ENCODE results near the gene TMEM145.

TMEM145 gene

DNA sequence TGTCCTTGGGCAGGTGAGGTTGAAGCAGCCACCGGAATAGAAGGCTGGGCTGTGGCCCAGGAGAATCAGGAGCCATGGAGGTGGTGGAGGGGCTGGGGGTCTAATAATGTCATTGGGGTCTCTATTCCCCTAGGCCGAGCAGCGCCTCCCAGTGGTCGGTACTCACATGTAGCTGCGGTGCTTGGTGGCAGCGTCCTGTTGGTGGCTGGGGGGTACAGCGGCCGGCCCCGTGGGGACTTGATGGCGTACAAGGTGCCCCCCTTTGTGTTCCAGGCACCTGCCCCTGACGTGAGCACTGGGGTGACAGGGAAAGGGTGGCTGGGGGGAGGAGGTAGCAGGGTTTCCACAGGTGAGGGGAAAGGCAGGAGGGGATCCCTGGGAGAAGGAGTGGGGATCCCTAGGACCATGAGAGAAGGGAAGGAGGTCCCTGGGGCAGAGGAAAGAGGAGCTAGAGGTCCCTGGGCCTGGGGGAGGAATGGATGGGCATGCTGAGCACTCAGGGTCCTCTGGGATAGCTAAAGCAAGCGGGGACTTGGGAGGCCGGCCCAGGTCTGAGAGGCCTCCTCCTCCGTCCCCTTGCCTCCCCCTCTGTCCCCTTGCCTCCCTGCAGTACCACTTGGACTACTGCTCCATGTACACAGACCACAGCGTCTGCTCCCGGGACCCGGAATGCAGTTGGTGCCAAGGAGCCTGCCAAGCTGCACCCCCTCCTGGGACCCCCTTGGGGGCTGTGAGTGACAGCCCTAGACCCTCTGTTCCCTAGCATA lies 30.4 kb downstream of the TMEM145 start:
- TF ChIP-seq, protein P1, sequence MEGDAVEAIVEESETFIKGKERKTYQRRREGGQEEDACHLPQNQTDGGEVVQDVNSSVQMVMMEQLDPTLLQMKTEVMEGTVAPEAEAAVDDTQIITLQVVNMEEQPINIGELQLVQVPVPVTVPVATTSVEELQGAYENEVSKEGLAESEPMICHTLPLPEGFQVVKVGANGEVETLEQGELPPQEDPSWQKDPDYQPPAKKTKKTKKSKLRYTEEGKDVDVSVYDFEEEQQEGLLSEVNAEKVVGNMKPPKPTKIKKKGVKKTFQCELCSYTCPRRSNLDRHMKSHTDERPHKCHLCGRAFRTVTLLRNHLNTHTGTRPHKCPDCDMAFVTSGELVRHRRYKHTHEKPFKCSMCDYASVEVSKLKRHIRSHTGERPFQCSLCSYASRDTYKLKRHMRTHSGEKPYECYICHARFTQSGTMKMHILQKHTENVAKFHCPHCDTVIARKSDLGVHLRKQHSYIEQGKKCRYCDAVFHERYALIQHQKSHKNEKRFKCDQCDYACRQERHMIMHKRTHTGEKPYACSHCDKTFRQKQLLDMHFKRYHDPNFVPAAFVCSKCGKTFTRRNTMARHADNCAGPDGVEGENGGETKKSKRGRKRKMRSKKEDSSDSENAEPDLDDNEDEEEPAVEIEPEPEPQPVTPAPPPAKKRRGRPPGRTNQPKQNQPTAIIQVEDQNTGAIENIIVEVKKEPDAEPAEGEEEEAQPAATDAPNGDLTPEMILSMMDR (IDR thresholded peaks at IDR 0.05; ENCODE audit: extremely low read depth, insufficient read depth, missing control alignments): no peak
- no peak for DNase-seq (ENCODE audit: low spot score)
- in situ Hi-C loops (cut with MboI; ENCODE audit: low pct_unique_long_range_greater_than_20kb, low sequenced_read_pairs, unreplicated experiment): no loop called here

DNA sequence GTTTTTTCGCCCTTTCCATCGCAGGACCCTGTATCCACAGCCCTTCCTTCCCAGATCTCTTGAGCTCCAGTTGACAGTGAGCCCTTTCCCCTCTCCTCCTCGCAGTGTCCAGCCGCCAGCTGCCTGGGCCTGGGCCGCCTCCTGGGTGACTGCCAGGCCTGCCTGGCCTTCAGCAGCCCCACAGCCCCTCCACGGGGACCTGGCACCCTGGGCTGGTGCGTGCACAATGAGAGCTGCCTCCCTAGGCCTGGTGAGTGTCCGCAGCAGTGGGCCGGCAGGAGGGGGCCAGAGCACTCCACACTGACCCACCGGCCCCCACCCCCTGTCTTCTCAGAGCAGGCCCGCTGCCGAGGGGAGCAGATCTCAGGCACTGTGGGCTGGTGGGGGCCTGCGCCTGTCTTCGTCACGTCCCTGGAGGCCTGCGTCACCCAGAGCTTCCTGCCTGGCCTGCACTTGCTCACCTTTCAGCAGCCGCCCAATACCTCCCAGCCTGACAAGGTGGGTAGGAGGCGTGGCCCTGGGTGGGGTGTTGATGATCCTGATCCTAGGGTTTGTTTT lies 31.3 kb downstream of the TMEM145 start:
- in situ Hi-C loops (cut with MboI; ENCODE audit: low pct_unique_long_range_greater_than_20kb, low sequenced_read_pairs, unreplicated experiment): no loop called here
- TF ChIP-seq, protein P1 (IDR thresholded peaks at IDR 0.05; ENCODE audit: extremely low read depth, insufficient read depth, missing control alignments): no peak
- DNase-seq (ENCODE audit: low spot score): no peak

DNA sequence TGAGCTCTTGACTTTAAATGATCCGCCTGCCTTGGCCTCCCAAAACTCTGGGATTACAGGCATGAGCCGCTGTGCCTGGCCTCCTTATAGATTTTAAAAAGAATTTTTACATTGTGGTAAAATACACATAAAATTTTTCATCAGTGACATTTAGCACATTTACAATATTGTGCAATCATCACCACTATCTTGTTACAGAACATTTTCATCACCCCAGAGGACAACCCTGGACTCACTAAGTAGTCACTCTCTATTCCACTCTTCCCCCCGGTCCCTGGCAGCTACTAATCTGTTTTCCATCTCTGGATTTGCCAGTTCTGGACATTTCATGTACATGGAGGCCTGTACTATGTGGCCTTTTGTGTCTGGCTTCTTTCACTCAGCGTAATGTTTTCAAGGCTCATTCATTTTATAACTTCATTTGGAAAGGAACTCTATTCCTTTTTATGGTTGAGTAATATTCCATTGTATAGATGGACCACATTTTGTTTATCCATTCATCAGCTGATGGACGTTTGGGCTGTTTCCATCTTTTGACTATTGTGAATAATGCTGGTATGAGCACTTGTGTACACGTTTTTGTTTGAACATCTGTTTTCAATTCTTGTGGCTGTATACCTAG lies 32.2 kb downstream of the TMEM145 start:
- in situ Hi-C loops (cut with MboI; ENCODE audit: low pct_unique_long_range_greater_than_20kb, low sequenced_read_pairs, unreplicated experiment): no loop called here
- DNase-seq (ENCODE audit: low spot score): no peak
- TF ChIP-seq, protein P1 (IDR thresholded peaks at IDR 0.05; ENCODE audit: extremely low read depth, insufficient read depth, missing control alignments): no peak

DNA sequence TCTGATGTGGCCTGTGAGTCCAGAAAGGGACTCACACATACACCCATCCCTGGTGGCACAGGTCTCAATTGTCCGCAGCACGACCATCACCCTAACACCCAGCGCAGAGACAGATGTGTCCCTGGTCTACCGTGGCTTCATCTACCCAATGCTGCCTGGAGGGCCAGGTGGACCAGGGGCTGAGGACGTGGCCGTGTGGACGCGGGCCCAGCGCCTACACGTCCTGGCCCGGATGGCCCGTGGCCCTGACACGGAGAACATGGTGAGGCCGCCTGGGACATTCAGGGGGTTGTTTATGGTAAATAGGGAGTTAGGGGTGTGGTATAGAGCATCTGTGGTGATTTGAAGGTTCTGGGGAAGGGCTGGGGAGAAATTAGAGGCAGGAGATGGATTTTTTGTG lies 35.1 kb downstream of the TMEM145 start:
- in situ Hi-C loops (cut with MboI; ENCODE audit: low pct_unique_long_range_greater_than_20kb, low sequenced_read_pairs, unreplicated experiment): no loop called here
- DNase-seq (ENCODE audit: low spot score): no peak
- TF ChIP-seq, protein P1 (IDR thresholded peaks at IDR 0.05; ENCODE audit: extremely low read depth, insufficient read depth, missing control alignments): no peak

DNA sequence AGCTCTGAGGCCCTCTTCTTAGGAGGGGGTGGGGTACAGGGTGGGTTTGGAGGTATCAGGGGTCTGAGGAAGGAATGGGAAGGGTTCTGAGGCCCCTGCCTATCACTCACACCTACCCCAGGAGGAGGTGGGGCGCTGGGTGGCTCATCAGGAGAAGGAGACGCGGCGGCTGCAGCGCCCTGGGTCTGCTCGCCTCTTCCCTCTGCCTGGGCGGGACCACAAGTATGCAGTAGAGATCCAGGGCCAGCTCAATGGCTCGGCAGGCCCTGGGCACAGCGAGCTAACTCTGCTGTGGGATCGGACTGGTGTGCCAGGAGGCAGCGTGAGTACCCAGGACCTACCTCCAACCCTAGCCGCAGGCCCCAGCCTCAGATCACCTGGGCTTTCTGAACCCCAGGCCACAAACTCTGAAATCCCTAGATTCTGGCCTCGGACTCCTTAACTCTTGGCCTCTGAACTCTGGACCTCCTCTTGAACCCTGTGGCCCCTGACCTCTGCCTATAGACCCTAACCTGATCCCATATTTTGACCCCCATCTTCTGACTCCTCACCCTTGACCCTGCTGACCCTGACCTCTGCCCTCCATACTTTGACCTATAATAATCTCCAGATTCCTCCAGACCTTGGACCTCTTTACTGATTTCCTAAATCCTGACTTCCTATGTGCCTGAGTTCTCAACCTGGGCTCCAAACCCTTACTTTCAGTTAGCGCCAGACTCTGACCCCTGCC lies 36.4 kb downstream of the TMEM145 start:
- no peak for DNase-seq (ENCODE audit: low spot score)
- in situ Hi-C loops (cut with MboI; ENCODE audit: low pct_unique_long_range_greater_than_20kb, low sequenced_read_pairs, unreplicated experiment): no loop called here
- TF ChIP-seq, protein P1 (IDR thresholded peaks at IDR 0.05; ENCODE audit: extremely low read depth, insufficient read depth, missing control alignments): no peak

DNA sequence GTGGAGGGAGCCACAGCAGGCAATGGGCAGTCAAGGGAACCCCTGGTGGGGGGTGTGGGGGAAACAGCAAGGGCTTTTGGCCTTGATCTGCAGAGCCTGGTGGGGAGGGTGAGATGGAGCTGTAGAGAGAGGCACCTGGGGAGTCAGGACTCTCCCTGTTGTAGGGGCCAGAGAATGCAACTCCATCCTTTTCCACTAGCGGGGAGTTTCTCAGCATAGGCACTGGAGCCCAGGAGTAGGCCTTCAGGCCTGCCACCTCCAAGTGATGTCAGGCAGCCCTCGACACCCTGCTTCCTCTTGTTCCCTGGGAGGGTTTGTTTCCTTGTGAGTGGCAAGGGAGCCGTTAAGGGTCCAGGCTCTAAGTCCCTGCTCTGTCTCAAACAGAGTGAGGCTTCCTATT lies 37.3 kb downstream of the TMEM145 start:
- in situ Hi-C loops (cut with MboI; ENCODE audit: low pct_unique_long_range_greater_than_20kb, low sequenced_read_pairs, unreplicated experiment): no loop called here
- no peak for DNase-seq (ENCODE audit: low spot score)
- TF ChIP-seq, protein P1 (IDR thresholded peaks at IDR 0.05; ENCODE audit: extremely low read depth, insufficient read depth, missing control alignments): no peak
